CD14-positive monocyte (primary cell): Measurements from ENCODE around the gene CRYAB. TPM values are rescaled to one million over a fixed set of nuclear protein-coding genes. Genes with fewer than 3 reads are reported as not detected.

ENCODE experiments used
- DNase-seq, 3 donors: peaks; one replicate each; pipeline ENCODE4 v3.0.0-alpha.2; 2011 to 2022
- H2AFZ ChIP-seq: 2 replicates; pipeline ENCODE4 v1.6.0; 2012; ENCODE audit warnings: mild to moderate bottlenecking, low read depth, low read length, inconsistent platforms; ENCODE audit not compliant: insufficient read depth, poor library complexity, severe bottlenecking
- H3K27ac ChIP-seq, 2 donors: 1 replicate in 1 of 2; 2 replicates in 1 of 2; pipeline ENCODE4 v1.5.1; 2012 to 2013; ENCODE audit warnings: low read length in 2 of 2, control low read depth in 1 of 2, inconsistent platforms in 1 of 2, low read depth in 1 of 2, mild to moderate bottlenecking in 1 of 2
- H3K27me3 ChIP-seq, 2 donors: one replicate each; pipeline versions ENCODE4 v1.6.0 to v1.6.1; 2011 to 2013; ENCODE audit warnings: low read length in 2 of 2; ENCODE audit not compliant: control insufficient read depth in 2 of 2, insufficient read depth in 2 of 2
- H3K36me3 ChIP-seq, 2 donors: replicated peaks in 1 of 2; 1 replicate in 1 of 2; 2 replicates in 1 of 2; pipeline versions ENCODE4 v1.5.1 to v1.6.1; 2012 to 2013; ENCODE audit warnings: low read length in 2 of 2, control low read depth in 1 of 2, inconsistent platforms in 1 of 2, mild to moderate bottlenecking in 1 of 2; ENCODE audit not compliant: insufficient read depth in 2 of 2, control insufficient read depth in 1 of 2
- H3K4me1 ChIP-seq, 2 donors: 1 replicate in 1 of 2; 2 replicates in 1 of 2; pipeline versions ENCODE4 v1.5.1 to v1.6.1; 2012 to 2013; ENCODE audit warnings: low read length in 2 of 2, control low read depth in 1 of 2, inconsistent platforms in 1 of 2, mild to moderate bottlenecking in 1 of 2, moderate library complexity in 1 of 2; ENCODE audit not compliant: insufficient read depth in 2 of 2, control insufficient read depth in 1 of 2
- H3K4me2 ChIP-seq: replicated peaks from 2 replicates; pipeline ENCODE3; 2012; ENCODE audit warnings: low read length, moderate library complexity, mild to moderate bottlenecking; ENCODE audit not compliant: poor library complexity, severe bottlenecking; ENCODE audit errors: extremely low read depth
- H3K4me3 ChIP-seq, 3 experiments: fragments of 200-600 bp in 1 of 3; sonication (generic) in 1 of 3; replicated peaks in 1 of 3; 1 replicate in 2 of 3; 2 replicates in 1 of 3; pipeline ENCODE4 v1.5.1; 2011 to 2013; ENCODE audit warnings: low read length in 3 of 3, mild to moderate bottlenecking in 3 of 3, control low read depth in 2 of 3, low read depth in 2 of 3, inconsistent platforms in 1 of 3, moderate library complexity in 1 of 3
- H3K79me2 ChIP-seq: 2 replicates; pipeline ENCODE4 v1.6.0; 2012; ENCODE audit warnings: mild to moderate bottlenecking, control low read depth, inconsistent platforms, low read length, moderate library complexity; ENCODE audit not compliant: insufficient read depth
- H3K9ac ChIP-seq: 2 replicates; pipeline ENCODE4 v1.6.0; 2017; ENCODE audit warnings: low read length, mild to moderate bottlenecking; ENCODE audit not compliant: insufficient read depth, poor library complexity, severe bottlenecking
- H3K9me3 ChIP-seq, 2 donors: replicated peaks in 1 of 2; 1 replicate in 1 of 2; 2 replicates in 1 of 2; pipeline versions ENCODE4 v1.5.1 to v1.6.1; 2012 to 2013; ENCODE audit warnings: low read length in 2 of 2, control low read depth in 1 of 2; ENCODE audit not compliant: control insufficient read depth in 1 of 2, insufficient read depth in 1 of 2
- H4K20me1 ChIP-seq: 2 replicates; pipeline ENCODE4 v1.6.0; 2012; ENCODE audit warnings: mild to moderate bottlenecking, low read length, control low read depth, moderate library complexity; ENCODE audit not compliant: insufficient read depth
- H3K27ac Mint-ChIP-seq, 7 donors: one replicate each; pipeline ENCODE4 v1.8.0; 2020; ENCODE audit warnings: mild to moderate bottlenecking in 7 of 7, mixed read lengths in 7 of 7, moderate library complexity in 6 of 7, inconsistent platforms in 2 of 7
- H3K27me3 Mint-ChIP-seq, 3 donors: one replicate each; pipeline ENCODE4 v1.8.0; 2021 to 2022; ENCODE audit warnings: low read depth in 3 of 3, mild to moderate bottlenecking in 3 of 3, mixed read lengths in 3 of 3, moderate library complexity in 3 of 3, inconsistent platforms in 1 of 3
- H3K36me3 Mint-ChIP-seq, 2 donors: one replicate each; pipeline ENCODE4 v1.8.0; 2020; ENCODE audit warnings: mixed read lengths in 2 of 2, inconsistent platforms in 1 of 2, mild to moderate bottlenecking in 1 of 2
- H3K4me1 Mint-ChIP-seq: one replicate; pipeline ENCODE4 v1.8.0; 2020; ENCODE audit warnings: mild to moderate bottlenecking, mixed read lengths
- H3K4me3 Mint-ChIP-seq, 2 donors: one replicate each; pipeline ENCODE4 v1.8.0; 2020; ENCODE audit warnings: mild to moderate bottlenecking in 2 of 2, mixed read lengths in 2 of 2, moderate library complexity in 1 of 2
- H3K9me3 Mint-ChIP-seq, 7 donors: one replicate each; pipeline ENCODE4 v1.8.0; 2020 to 2022; ENCODE audit warnings: mixed read lengths in 7 of 7, mild to moderate bottlenecking in 6 of 7, moderate library complexity in 6 of 7, inconsistent platforms in 2 of 7
- CTCF ChIP-seq: fragments of 200-600 bp; IDR thresholded peaks from one replicate; pipeline ENCODE4 v1.8.0; 2022; ENCODE audit warnings: antibody characterized with exemption, mild to moderate bottlenecking
- WGBS: methylation state at CpG from one replicate; pipeline ENCODE4 v1.1.5; 2013; ENCODE audit warnings: missing lambda C conversion rate; ENCODE audit not compliant: insufficient coverage; 5-methylcytosine and 5-hydroxymethylcytosine counted together
- intact Hi-C, 2 donors: fragments of 100-400 bp; cut with micrococcal nuclease; formaldehyde crosslinking; loops; one replicate each; pipeline versions ENCODE4 v1.15.0 to v1.15.1; 2023
- polyA plus RNA-seq, 3 donors: library from polyadenylated mRNA; depleted of rRNA in 1 of 3; unstranded in 2 of 3; stranded (reverse) in 1 of 3; fragments of 300-500 nt in 2 of 3; fragments of >200 nt in 1 of 3; fragmentation: Illumina TruSeq in 2 of 3; gene quantifications; 1 replicate in 2 of 3; 2 replicates in 1 of 3; pipeline ENCODE4 v1.2.3, GENCODE V29; 2012 to 2021

The CRYAB gene
- polyA plus RNA-seq, 3 donors, result not detected

DNA sequence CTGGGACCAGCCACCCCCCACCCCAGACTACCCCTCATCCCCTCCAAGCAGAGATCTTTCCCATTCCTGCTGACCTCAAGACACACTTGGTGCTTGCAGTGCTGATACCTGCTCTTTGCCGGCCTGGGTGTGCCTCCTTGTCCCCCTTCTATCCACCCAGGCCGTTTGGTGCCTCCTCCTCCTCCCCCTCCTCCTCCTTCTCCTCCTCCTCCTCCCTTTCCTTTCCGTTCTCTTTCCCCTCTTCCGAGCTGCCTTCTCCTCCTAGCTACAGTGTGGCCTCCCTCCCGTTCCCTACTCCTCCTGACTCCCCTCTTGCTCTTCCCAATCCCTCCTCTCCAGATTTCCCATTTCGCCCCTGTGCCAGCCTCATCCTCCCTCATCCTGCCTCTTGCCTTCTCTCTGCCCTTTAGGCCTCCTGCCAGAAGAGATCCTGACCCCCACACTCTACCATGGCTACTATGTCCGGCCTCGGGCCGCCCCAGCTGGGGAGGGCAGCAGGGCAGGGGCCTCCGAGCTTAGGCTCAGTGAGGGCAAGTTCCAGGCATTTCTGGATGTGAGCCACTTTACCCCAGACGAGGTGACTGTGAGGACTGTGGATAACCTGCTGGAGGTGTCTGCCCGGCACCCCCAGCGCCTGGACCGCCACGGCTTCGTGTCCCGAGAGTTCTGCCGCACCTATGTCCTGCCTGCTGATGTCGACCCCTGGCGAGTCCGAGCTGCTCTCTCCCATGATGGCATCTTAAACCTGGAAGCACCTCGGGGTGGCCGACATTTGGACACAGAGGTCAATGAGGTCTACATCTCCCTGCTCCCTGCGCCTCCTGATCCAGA is 1.7 kb upstream of the CRYAB start:
- no peaks in the 10 kb centered on the region for H3K36me3 Mint-ChIP-seq
- DNase-seq, result no peak
- H3K27me3 Mint-ChIP-seq, result peaks cover 47 to 63% (median 50%) of the 10 kb centered on the region in 3 donors
- Histone ChIP-seq H3K36me3 (no peaks in the 10 kb centered on the region), H3K4me1 (no peaks in the 10 kb centered on the region), H3K4me2 (no peak overlapping the region), H3K79me2 (no peaks in the 10 kb centered on the region), H3K9ac (no peak overlapping the region), H3K27me3 (peaks cover 13 to 43% of the 10 kb centered on the region in 2 donors), H3K9me3 (no peaks in the 10 kb centered on the region), H3K4me3 (no peak overlapping the region), H3K27ac (no peak overlapping the region), H4K20me1 (no peaks in the 10 kb centered on the region), H2AFZ (no peak overlapping the region)
- intact Hi-C loops, result no loop called here
- H3K27ac Mint-ChIP-seq, result no peak overlapping the region
- TF ChIP-seq CTCF, result no peak
- H3K4me3 Mint-ChIP-seq, result peak overlapping the region in 1 of 2 donors; percentile 64
- WGBS, result 82% methylated on average over 18 of the region's 24 CpGs
- no peaks in the 10 kb centered on the region for H3K4me1 Mint-ChIP-seq
- H3K9me3 Mint-ChIP-seq, result peaks cover 0 to 2% (median 0%) of the 10 kb centered on the region in 7 donors

- H3K9me3 ChIP-seq, result no peaks in the 10 kb centered on the region
- intact Hi-C loops, result no loop called here
- H3K27me3 Mint-ChIP-seq, result peaks cover 47 to 63% (median 50%) of the 10 kb centered on the region in 3 donors
Measured at GRCh38 chr11:111912535-111912934, 965 bp upstream of the CRYAB start, which contains the start of gene HSPB2. HSPB2 (plus strand) TSS chr11:111912734; CDS start chr11:111912830, 96 bp downstream.

More at GRCh38 chr11:111912535-111912934, 965 bp upstream of the CRYAB start, which contains the start of gene HSPB2:
- Histone ChIP-seq H3K27me3 (peaks cover 13 to 43% of the 10 kb centered on the region in 2 donors), H3K4me2 (no peak within 1 kb of the TSS), H3K4me1 (no peaks in the 10 kb centered on the region), H2AFZ (no peak within 1 kb of the TSS), H3K36me3 (no peaks in the 10 kb centered on the region), H3K27ac (no peak within 1 kb of the TSS), H3K9ac (no peak within 1 kb of the TSS), H4K20me1 (no peaks in the 10 kb centered on the region), H3K79me2 (no peaks in the 10 kb centered on the region), H3K4me3 (no peak within 1 kb of the TSS)
- 9% methylated on average over 12 of the region's 26 CpGs for WGBS
- DNase-seq, result no peak
- H3K4me3 Mint-ChIP-seq, result peak within 1 kb of the TSS in 1 of 2 donors; percentile 64
- peaks cover 0 to 2% (median 0%) of the 10 kb centered on the region in 7 donors for H3K9me3 Mint-ChIP-seq
- no peaks in the 10 kb centered on the region for H3K36me3 Mint-ChIP-seq
- H3K27ac Mint-ChIP-seq, result no peak within 1 kb of the TSS
- no peak for TF ChIP-seq CTCF
- H3K4me1 Mint-ChIP-seq, result no peaks in the 10 kb centered on the region
